ENCODE data around the gene SERPINE1.

The SERPINE1 gene

GRCh38 chr7:101165075-101165957 is 38.4 kb downstream of the SERPINE1 start, which contains the start of gene VGF:
TSS of gene VGF (minus strand) at chr7:101165569. CDS start at chr7:101164843, 726 bp downstream.
- Histone ChIP-seq H3K9me3 (ENCODE audit: control insufficient read depth, insufficient read depth, low read length) (no peaks in the 10 kb centered on the region), H3K36me3 (ENCODE audit: control insufficient read depth, insufficient read depth, low read length) (no peaks in the 10 kb centered on the region), H3K4me1 (ENCODE audit: control insufficient read depth, insufficient read depth, low read length) (peaks cover 16% of the 10 kb centered on the region), H3K4me3 (ENCODE audit: low read length) (peak within 1 kb of the TSS; percentile 17; the same call in 1 of the 2 replicates), H3K27ac (ENCODE audit: low read length) (no peak within 1 kb of the TSS), H3K27me3 (ENCODE audit: control insufficient read depth, insufficient read depth, low read length) (peaks cover 20% of the 10 kb centered on the region)
- WGBS (ENCODE audit: insufficient coverage, insufficient read length): no CpG with 5 or more reads among the region's 74 CpGs
- DNase-seq (ENCODE audit: low read depth, low spot score): no peak

- peak overlapping the region; percentile 16; the same call in 1 of the 2 replicates for H3K4me3 ChIP-seq (ENCODE audit: low read length)
- no CpG with 5 or more reads among the region's 38 CpGs for WGBS (ENCODE audit: insufficient coverage, insufficient read length)
- H3K4me1 ChIP-seq (ENCODE audit: control insufficient read depth, insufficient read depth, low read length): peaks cover 17% of the 10 kb centered on the region
- DNase-seq (ENCODE audit: low read depth, low spot score): no peak
- H3K9me3 ChIP-seq (ENCODE audit: control insufficient read depth, insufficient read depth, low read length): no peaks in the 10 kb centered on the region
- H3K27me3 ChIP-seq (ENCODE audit: control insufficient read depth, insufficient read depth, low read length): peaks cover 28% of the 10 kb centered on the region
- H3K27ac ChIP-seq (ENCODE audit: low read length): no peak overlapping the region
- no peaks in the 10 kb centered on the region for H3K36me3 ChIP-seq (ENCODE audit: control insufficient read depth, insufficient read depth, low read length)
Measured at GRCh38 chr7:101165958-101166647, 39.2 kb downstream of the SERPINE1 start.

- Histone ChIP-seq H3K4me1 (ENCODE audit: control insufficient read depth, insufficient read depth, low read length) (peaks cover 17% of the 10 kb centered on the region), H3K27me3 (ENCODE audit: control insufficient read depth, insufficient read depth, low read length) (peaks cover 33% of the 10 kb centered on the region), H3K4me3 (ENCODE audit: low read length) (peak overlapping the region; percentile 16; the same call in 1 of the 2 replicates), H3K27ac (ENCODE audit: low read length) (no peak overlapping the region), H3K36me3 (ENCODE audit: control insufficient read depth, insufficient read depth, low read length) (no peaks in the 10 kb centered on the region), H3K9me3 (ENCODE audit: control insufficient read depth, insufficient read depth, low read length) (no peaks in the 10 kb centered on the region)
- no CpG with 5 or more reads among the region's 11 CpGs for WGBS (ENCODE audit: insufficient coverage, insufficient read length)
- no peak for DNase-seq (ENCODE audit: low read depth, low spot score)
Measured at GRCh38 chr7:101166648-101166908, 39.7 kb downstream of the SERPINE1 start.

- WGBS (ENCODE audit: insufficient coverage, insufficient read length): no CpG with 5 or more reads among the region's 19 CpGs
- peaks cover 20% of the 10 kb centered on the region for H3K4me1 ChIP-seq (ENCODE audit: control insufficient read depth, insufficient read depth, low read length)
Measured at GRCh38 chr7:101166909-101167644, 40.2 kb downstream of the SERPINE1 start.

GRCh38 chr7:101167645-101168411 is 40.9 kb downstream of the SERPINE1 start:
- H3K36me3 ChIP-seq (ENCODE audit: control insufficient read depth, insufficient read depth, low read length): no peaks in the 10 kb centered on the region
- DNase-seq (ENCODE audit: low read depth, low spot score): no peak
- no peaks in the 10 kb centered on the region for H3K9me3 ChIP-seq (ENCODE audit: control insufficient read depth, insufficient read depth, low read length)
- no CpG with 5 or more reads among the region's 12 CpGs for WGBS (ENCODE audit: insufficient coverage, insufficient read length)
- peaks cover 45% of the 10 kb centered on the region for H3K27me3 ChIP-seq (ENCODE audit: control insufficient read depth, insufficient read depth, low read length)
- no peak overlapping the region for H3K27ac ChIP-seq (ENCODE audit: low read length)
- no peak overlapping the region for H3K4me3 ChIP-seq (ENCODE audit: low read length)
- peaks cover 24% of the 10 kb centered on the region for H3K4me1 ChIP-seq (ENCODE audit: control insufficient read depth, insufficient read depth, low read length)

More at GRCh38 chr7:101166909-101167644, 40.2 kb downstream of the SERPINE1 start:
- H3K4me3 ChIP-seq (ENCODE audit: low read length): peak overlapping the region; percentile 16; the same call in 1 of the 2 replicates
- no peaks in the 10 kb centered on the region for H3K36me3 ChIP-seq (ENCODE audit: control insufficient read depth, insufficient read depth, low read length)
- peaks cover 38% of the 10 kb centered on the region for H3K27me3 ChIP-seq (ENCODE audit: control insufficient read depth, insufficient read depth, low read length)
- no peaks in the 10 kb centered on the region for H3K9me3 ChIP-seq (ENCODE audit: control insufficient read depth, insufficient read depth, low read length)
- no peak overlapping the region for H3K27ac ChIP-seq (ENCODE audit: low read length)
- DNase-seq (ENCODE audit: low read depth, low spot score): no peak

GRCh38 chr7:101168412-101169049 is 41.6 kb downstream of the SERPINE1 start:
- H3K4me3 ChIP-seq (ENCODE audit: low read length): no peak overlapping the region
- no peak overlapping the region for H3K27ac ChIP-seq (ENCODE audit: low read length)
- H3K4me1 ChIP-seq (ENCODE audit: control insufficient read depth, insufficient read depth, low read length): peaks cover 29% of the 10 kb centered on the region
- H3K9me3 ChIP-seq (ENCODE audit: control insufficient read depth, insufficient read depth, low read length): no peaks in the 10 kb centered on the region
- H3K27me3 ChIP-seq (ENCODE audit: control insufficient read depth, insufficient read depth, low read length): peaks cover 52% of the 10 kb centered on the region
- WGBS (ENCODE audit: insufficient coverage, insufficient read length): no CpG with 5 or more reads among the region's 6 CpGs
- H3K36me3 ChIP-seq (ENCODE audit: control insufficient read depth, insufficient read depth, low read length): no peaks in the 10 kb centered on the region; the same call in 1 of the 2 replicates
- no peak for DNase-seq (ENCODE audit: low read depth, low spot score)

GRCh38 chr7:101169110-101169837 is 42.4 kb downstream of the SERPINE1 start:
- Histone ChIP-seq H3K27ac (ENCODE audit: low read length) (no peak overlapping the region), H3K27me3 (ENCODE audit: control insufficient read depth, insufficient read depth, low read length) (peaks cover 54% of the 10 kb centered on the region), H3K36me3 (ENCODE audit: control insufficient read depth, insufficient read depth, low read length) (no peaks in the 10 kb centered on the region; the same call in 1 of the 2 replicates), H3K9me3 (ENCODE audit: control insufficient read depth, insufficient read depth, low read length) (no peaks in the 10 kb centered on the region), H3K4me3 (ENCODE audit: low read length) (peak overlapping the region; percentile 11; the same call in 1 of the 2 replicates), H3K4me1 (ENCODE audit: control insufficient read depth, insufficient read depth, low read length) (peaks cover 29% of the 10 kb centered on the region)
- no peak for DNase-seq (ENCODE audit: low read depth, low spot score)
- no CpG with 5 or more reads among the region's 18 CpGs for WGBS (ENCODE audit: insufficient coverage, insufficient read length)

GRCh38 chr7:101169838-101170551 is 43.1 kb downstream of the SERPINE1 start:
- Histone ChIP-seq H3K4me1 (ENCODE audit: control insufficient read depth, insufficient read depth, low read length) (peaks cover 29% of the 10 kb centered on the region), H3K9me3 (ENCODE audit: control insufficient read depth, insufficient read depth, low read length) (no peaks in the 10 kb centered on the region), H3K36me3 (ENCODE audit: control insufficient read depth, insufficient read depth, low read length) (no peaks in the 10 kb centered on the region; the same call in 1 of the 2 replicates), H3K27ac (ENCODE audit: low read length) (no peak overlapping the region), H3K4me3 (ENCODE audit: low read length) (peak overlapping the region; percentile 11; the same call in 1 of the 2 replicates), H3K27me3 (ENCODE audit: control insufficient read depth, insufficient read depth, low read length) (peaks cover 51% of the 10 kb centered on the region)
- no CpG with 5 or more reads among the region's 33 CpGs for WGBS (ENCODE audit: insufficient coverage, insufficient read length)
- DNase-seq (ENCODE audit: low read depth, low spot score): no peak
